LNCaP clone FGC (cell line): Measurements from ENCODE around the gene CRYGS.

Source experiments
- DNase-seq: peaks from one replicate; pipeline ENCODE4 v3.0.0-alpha.2; 2011; ENCODE audit warnings: low read depth
- H3K4me3 ChIP-seq: 2 replicates; pipeline ENCODE4 v1.5.1; 2011; ENCODE audit warnings: mild to moderate bottlenecking, low read depth, low read length, control low read depth
- TF ChIP-seq, protein P1 (sequence below): IDR thresholded peaks from 2 replicates; pipeline ENCODE4 v1.5.1; 2012; ENCODE audit warnings: mild to moderate bottlenecking; ENCODE audit not compliant: control insufficient read depth, insufficient read depth; ENCODE audit errors: extremely low read depth

CRYGS gene

GRCh38 chr3:186493525-186494255 is 50.5 kb downstream of the CRYGS start:
- no peak overlapping the region for H3K4me3 ChIP-seq

GRCh38 chr3:186492385-186492984 is 51.7 kb downstream of the CRYGS start:
- H3K4me3 ChIP-seq: no peak overlapping the region
- TF ChIP-seq, protein P1, sequence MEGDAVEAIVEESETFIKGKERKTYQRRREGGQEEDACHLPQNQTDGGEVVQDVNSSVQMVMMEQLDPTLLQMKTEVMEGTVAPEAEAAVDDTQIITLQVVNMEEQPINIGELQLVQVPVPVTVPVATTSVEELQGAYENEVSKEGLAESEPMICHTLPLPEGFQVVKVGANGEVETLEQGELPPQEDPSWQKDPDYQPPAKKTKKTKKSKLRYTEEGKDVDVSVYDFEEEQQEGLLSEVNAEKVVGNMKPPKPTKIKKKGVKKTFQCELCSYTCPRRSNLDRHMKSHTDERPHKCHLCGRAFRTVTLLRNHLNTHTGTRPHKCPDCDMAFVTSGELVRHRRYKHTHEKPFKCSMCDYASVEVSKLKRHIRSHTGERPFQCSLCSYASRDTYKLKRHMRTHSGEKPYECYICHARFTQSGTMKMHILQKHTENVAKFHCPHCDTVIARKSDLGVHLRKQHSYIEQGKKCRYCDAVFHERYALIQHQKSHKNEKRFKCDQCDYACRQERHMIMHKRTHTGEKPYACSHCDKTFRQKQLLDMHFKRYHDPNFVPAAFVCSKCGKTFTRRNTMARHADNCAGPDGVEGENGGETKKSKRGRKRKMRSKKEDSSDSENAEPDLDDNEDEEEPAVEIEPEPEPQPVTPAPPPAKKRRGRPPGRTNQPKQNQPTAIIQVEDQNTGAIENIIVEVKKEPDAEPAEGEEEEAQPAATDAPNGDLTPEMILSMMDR: no peak
- no peak for DNase-seq

More at GRCh38 chr3:186493525-186494255, 50.5 kb downstream of the CRYGS start:
- DNase-seq: peak; percentile 50
- TF ChIP-seq, protein P1: no peak

DNA sequence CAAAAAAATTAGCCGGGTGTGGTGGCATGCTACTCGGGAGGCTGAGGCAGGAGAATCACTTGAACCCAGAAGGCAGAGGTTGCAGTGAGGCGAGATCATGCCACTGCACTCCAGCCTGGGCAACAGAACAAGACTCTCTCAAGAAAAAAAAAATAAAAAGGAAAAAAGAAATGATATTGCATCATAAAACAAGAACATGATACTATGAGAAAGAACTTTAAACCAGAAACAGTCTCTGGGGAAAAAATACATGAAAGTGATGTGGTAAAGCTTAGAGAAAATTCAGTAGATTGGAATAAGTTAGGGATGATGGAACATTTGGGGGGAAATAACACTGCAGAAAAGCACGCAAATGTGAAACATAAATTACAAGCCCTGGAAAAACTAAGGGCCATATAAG is 54.7 kb downstream of the CRYGS start:
- no peak overlapping the region for H3K4me3 ChIP-seq
- no peak for DNase-seq
- TF ChIP-seq, protein P1: no peak
